Measurements from ENCODE around the gene MRGPRG.

DNA sequence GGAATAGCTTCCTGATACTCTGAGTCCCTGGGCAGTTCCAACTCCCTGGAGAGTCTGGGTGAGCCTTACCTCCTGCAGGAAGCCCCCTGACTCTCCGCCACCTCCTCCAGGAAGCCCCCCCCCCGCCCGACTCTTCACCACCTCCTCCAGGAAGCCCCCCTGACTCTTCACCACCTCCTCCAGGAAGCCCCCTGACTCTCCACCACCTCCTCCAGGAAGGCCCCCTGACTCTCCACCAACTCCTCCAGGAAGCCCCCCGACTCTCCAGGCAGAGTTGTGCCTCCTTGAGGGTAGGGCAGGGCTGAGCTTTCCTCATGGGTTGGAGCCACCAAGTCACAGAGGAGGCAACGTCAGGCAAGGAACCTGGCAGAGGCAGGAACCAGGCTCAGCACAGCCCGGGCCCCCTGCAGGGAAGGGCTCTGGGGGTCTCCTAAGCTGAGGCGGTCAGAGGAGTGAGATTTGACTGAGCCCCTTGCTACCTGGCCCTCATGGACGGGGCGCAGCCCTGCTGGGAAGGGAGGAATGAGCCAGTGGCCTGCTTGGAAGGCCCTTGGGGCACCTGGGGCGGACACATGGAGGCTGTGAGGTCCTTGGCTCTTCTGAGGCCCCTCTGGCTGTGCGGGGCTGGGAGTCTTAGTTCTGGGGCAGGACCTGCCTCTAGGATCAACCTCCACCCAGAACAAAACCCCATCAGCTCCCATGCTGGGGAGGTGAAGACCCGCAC, 18.1 kb downstream of the MRGPRG start:
- TF ChIP-seq SUZ12 (IDR thresholded peaks at IDR 0.05; ENCODE audit: extremely low read depth, insufficient read depth, insufficient read length) (no peak), YY1 (IDR thresholded peaks at IDR 0.05; ENCODE audit: insufficient read depth, insufficient read length) (no peak), ZNF274 (IDR thresholded peaks at IDR 0.05; ENCODE audit: low read depth, low read length) (no peak)

All from NT2/D1 (cell line).